Fibroblast of upper back skin (primary cell): ENCODE results near the gene KRT13.

Experiments
- DNase-seq: peaks from one replicate; pipeline ENCODE4 v3.0.0-alpha.2; 2013

The KRT13 gene

DNA sequence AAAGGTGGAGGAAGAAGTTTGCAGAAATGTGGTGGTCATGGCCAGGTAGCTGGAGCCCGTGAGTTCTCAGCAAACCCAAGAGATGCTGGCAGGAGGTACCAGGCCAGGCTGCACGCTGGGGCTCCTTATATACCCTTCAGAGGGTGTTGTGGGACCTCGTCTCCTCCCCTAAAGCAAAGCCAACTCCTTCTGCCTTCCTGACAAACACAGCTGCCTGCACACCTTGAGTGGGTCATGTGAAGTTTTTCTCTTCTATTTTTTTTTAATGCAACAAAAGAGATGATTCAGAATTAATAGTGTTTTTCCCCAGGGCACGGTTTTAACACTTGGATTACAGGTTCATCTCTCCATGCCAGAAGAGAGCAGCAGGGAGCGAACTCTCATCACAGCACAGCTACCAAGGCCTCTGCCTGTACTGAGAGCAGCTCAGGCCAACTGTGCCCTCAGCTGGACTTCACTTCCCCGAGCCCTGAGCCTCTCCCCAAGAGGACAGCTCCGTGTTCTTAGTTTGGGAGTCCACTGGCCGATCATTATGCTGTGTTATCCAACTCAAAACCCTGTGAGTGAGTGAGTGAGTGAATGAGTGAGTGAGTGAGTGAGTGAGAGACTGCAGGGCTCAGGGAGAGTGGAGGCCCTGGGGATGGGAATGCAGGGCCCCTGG lies 13.5 kb upstream of the KRT13 start, which contains the start of gene KRT15:
KRT15 (minus strand) TSS at position 102 of the 661 bp plus-strand sequence; CDS start at position 39, 63 bp downstream.
- no peak for DNase-seq

GRCh38 chr17:41518031-41518430 lies 12.6 kb upstream of the KRT13 start:
- DNase-seq, result no peak

- DNase-seq, result no peak
Measured at GRCh38 chr17:41516830-41517283, 11.4 kb upstream of the KRT13 start.

GRCh38 chr17:41516147-41516829 lies 10.9 kb upstream of the KRT13 start:
- no peak for DNase-seq

- DNase-seq, result no peak
Measured at GRCh38 chr17:41513168-41513547, 7.7 kb upstream of the KRT13 start.

DNA sequence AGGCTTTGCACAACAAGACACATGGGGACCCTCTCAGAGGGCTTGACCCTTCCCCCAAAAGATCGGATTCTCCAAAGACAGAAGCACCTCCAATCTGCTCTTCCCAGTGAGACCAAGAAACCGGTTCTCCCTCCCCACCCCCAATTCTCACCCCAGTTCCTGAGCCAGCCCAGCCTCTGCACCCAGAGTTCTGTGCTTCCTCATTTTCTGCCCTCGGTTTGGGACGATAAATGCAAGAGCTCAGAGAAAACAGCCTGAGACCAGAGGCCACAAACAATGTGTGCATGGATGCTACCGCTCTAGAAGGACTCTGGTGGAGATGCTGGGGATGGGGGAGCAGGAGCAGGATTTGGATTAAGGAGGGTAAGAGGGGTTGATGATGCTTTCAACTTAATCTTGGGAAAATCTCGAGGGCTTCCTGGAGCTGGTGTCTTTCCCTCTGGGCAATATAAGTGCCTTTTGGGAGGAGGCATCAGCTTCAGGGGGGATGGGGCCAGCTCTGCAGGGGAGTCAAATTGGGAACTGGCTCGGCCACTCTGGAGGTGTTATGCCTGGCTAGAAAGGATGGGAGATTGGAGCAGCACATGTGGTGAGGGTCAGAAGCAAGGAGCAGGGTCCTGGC lies 7.2 kb upstream of the KRT13 start:
- no peak for DNase-seq

- no peak for DNase-seq
Measured at GRCh38 chr17:41511716-41512115, 6.3 kb upstream of the KRT13 start.

GRCh38 chr17:41511116-41511515 lies 5.7 kb upstream of the KRT13 start:
- DNase-seq, result no peak

DNA sequence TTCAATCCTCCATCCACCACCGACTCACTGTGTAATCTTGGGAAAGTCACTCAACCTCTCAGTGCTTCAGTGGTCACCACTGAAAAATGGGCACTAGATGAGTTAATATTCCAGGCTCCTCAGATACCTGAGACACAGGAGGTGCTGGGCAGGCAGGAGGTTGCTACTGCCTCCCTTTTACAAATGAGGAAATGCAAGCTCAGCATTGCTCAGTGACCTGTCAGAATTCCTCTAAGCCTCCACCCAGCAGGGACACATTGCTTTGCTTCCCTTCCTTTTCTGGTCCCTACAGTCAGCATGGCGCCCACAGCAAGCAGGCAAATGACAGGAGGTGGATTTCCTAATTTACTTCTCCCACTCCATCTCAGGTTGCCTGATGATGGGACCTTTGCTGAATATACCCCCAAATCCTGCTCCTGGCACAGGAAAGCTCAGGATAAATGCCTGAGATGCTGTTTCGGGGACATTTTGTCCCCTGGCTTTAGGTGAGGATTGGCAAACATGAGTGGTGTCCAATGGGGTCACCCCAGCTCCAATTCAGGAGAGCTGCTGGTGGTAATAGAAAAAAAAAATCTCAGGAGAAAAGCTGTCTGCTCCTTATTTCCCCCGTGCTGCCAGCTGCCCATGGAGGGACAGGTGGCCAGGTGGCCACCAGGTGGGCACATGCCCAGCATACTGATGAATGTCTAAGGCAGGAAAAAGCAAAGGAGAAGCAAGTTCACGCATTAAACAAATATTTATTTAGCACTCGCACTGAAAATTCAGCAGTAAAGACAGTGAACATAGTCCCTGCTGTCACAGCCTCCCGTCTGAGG lies 5.0 kb upstream of the KRT13 start:
- DNase-seq, result no peak

- DNase-seq, result no peak
Measured at GRCh38 chr17:41507315-41507880, 2.0 kb upstream of the KRT13 start.

DNA sequence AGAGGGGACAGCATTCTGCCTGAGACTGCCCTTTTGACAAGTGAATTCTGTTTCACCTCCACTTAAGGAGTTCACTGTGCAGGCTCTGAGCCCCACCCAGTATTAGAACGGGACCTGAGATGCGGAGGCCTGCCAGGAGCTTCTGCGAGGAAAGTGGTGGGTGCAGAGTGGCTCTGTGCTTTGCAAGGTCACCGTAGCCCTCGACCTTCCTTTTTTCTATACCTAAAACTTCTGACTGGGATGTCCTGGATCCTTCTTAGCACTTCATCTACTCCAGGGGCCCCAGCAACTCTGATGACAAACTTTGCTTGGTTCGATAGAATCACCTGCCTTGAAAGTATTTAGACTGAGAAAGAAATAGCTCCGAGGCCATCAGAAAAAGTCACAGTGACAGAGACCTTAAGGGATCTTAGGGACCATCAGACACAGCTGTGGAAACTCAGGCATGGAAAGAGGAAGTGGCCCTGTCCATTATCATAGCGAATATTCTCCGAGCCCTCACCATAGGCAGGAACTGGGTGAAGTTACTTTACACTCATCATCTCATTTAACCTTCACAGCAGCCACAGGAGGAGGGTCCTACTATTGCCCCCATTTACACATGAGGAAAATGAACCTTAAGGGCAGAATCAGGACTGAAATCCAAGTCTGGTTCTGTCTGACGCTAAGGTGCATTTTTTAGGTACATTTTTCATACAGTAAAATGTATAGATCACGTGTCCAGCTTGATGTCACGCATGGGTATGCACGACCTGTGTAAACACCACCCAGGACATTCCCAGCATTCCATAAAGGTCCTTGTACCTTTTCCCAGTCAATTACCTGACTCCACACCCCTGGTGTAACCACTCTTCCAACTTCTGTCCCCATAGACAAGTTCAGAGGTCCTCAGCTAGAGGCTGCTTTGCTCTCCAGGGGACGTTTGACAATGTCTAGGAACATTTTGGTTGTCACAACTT lies 676 bp upstream of the KRT13 start:
- DNase-seq, result no peak

GRCh38 chr17:41504246-41504977 lies 1.0 kb downstream of the KRT13 start:
- peak; percentile 26 for DNase-seq

GRCh38 chr17:41503202-41503601 lies 2.2 kb downstream of the KRT13 start:
- no peak for DNase-seq

DNA sequence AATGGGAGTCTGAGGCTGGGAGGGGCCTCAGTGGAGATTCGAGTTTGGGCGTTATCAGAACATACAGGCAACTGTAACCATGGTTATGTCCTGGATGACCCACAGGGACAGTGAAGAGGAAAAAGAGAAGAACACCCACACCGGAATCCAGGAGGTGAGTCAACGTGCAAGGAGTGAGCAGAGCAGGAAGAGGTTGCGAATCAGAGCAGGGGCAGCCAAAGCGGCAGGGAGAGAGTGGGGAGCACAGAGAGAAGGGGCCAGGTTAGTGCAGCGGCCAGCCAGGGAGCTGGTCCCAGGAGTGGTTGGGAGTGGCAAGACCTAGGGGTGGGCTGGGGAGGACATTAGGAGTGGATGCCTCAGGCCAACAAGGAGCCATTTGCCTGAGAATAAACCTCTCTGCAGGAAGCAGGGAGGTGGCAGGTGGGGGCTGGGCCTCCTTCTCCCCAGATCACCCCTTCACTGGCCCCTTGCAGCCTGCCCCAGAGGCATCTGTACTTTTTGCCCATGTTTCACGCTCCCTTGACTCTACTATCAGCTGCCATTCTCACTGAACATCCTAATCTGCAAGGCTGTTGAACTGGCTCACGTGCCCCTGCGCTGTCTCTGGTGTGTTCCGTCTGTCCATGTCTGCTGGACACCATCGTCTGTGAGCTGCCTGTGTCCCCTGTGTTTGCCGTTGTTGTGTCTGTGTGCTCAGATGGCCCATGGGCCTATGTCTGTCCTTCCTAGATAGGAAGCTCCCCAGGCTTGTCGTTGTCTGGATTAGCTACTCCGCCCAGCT lies 5.1 kb downstream of the KRT13 start:
- DNase-seq, result peak; percentile 57

- no peak for DNase-seq
Measured at GRCh38 chr17:41499714-41500113, 5.7 kb downstream of the KRT13 start.

- no peak for DNase-seq
Measured at GRCh38 chr17:41498276-41498675, 7.1 kb downstream of the KRT13 start.

GRCh38 chr17:41496803-41497484 lies 8.5 kb downstream of the KRT13 start:
- peak; percentile 78 for DNase-seq

DNA sequence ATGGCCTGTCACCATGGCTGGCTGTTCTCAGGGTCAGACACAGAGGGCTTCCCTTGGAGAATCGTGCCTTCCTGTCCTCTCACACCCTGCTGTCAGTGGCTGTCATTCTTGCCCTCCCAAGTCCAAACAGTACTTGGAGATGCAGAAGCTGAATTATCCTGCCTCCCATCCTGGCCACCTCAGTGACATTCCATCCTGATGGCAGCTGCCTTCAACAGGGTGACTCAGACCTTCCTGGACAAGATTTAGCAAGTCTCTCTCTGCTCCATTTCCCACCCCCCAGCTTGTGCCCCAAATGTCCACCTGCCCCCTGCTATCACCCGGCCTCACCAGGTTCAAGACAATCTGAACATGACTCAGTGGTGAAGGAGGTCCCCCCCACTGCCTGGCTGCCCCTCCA lies 10.9 kb downstream of the KRT13 start:
- peak; percentile 29 for DNase-seq

GRCh38 chr17:41492771-41493170 lies 12.6 kb downstream of the KRT13 start:
- peak; percentile 37 for DNase-seq
